Hepatocyte (in vitro differentiated cells): Measurements from ENCODE around the gene SLIT1. TPM values are rescaled to one million over a fixed set of nuclear protein-coding genes. Genes with fewer than 3 reads are reported as not detected.

ENCODE experiments used
- DNase-seq: peaks from one replicate; pipeline ENCODE4 v3.0.0-alpha.2; 2016; ENCODE audit warnings: low spot score
- H2AFZ ChIP-seq: fragments of 200-600 bp; sonication (generic); 2 replicates; pipeline ENCODE4 v1.6.0; 2016; ENCODE audit warnings: antibody characterized with exemption, mild to moderate bottlenecking
- H3K27ac ChIP-seq: fragments of 200-600 bp; sonication (generic); 2 replicates; pipeline ENCODE4 v1.5.1; 2016; ENCODE audit warnings: mild to moderate bottlenecking
- H3K27me3 ChIP-seq: fragments of 200-600 bp; sonication (generic); 2 replicates; pipeline ENCODE4 v1.6.1; 2016
- H3K36me3 ChIP-seq: fragments of 200-600 bp; sonication (generic); replicated peaks from 2 replicates; pipeline ENCODE4 v1.5.1; 2016; ENCODE audit warnings: low read depth; ENCODE audit not compliant: insufficient read depth
- H3K4me1 ChIP-seq: fragments of 200-600 bp; sonication (generic); 2 replicates; pipeline ENCODE4 v1.5.1; 2016; ENCODE audit warnings: mild to moderate bottlenecking, moderate library complexity; ENCODE audit not compliant: insufficient read depth
- H3K4me2 ChIP-seq: fragments of 200-600 bp; sonication (generic); 2 replicates; pipeline ENCODE4 v1.6.0; 2016
- H3K4me3 ChIP-seq: fragments of 200-600 bp; sonication (generic); 2 replicates; pipeline ENCODE4 v1.5.1; 2016; ENCODE audit warnings: mild to moderate bottlenecking
- H3K79me2 ChIP-seq: fragments of 200-600 bp; sonication (generic); 2 replicates; pipeline ENCODE4 v1.6.0; 2017; ENCODE audit warnings: mild to moderate bottlenecking
- H3K9me2 ChIP-seq: fragments of 200-600 bp; sonication (generic); replicated peaks from 2 replicates; pipeline ENCODE4 v1.6.0; 2017; ENCODE audit warnings: mild to moderate bottlenecking; ENCODE audit not compliant: insufficient read depth
- H3K9me3 ChIP-seq: fragments of 200-600 bp; sonication (generic); 2 replicates; pipeline ENCODE4 v1.5.1; 2016; ENCODE audit warnings: low read depth, mild to moderate bottlenecking
- H4K20me1 ChIP-seq: fragments of 200-600 bp; sonication (generic); 2 replicates; pipeline ENCODE4 v1.6.0; 2016; ENCODE audit warnings: mild to moderate bottlenecking; ENCODE audit not compliant: insufficient read depth, poor library complexity, severe bottlenecking
- CTCF ChIP-seq: fragments of 200-600 bp; sonication (generic); IDR thresholded peaks from 2 replicates; pipeline ENCODE4 v1.5.1; 2016; ENCODE audit warnings: antibody characterized with exemption, mild to moderate bottlenecking; ENCODE audit not compliant: poor library complexity
- EZH2 ChIP-seq: fragments of 200-600 bp; sonication (generic); IDR thresholded peaks from 2 replicates; pipeline ENCODE4 v1.6.1; 2016; ENCODE audit warnings: antibody characterized with exemption, mild to moderate bottlenecking, borderline replicate concordance
- EZH2phosphoT487 ChIP-seq: fragments of 200-600 bp; sonication (generic); IDR thresholded peaks from one replicate; pipeline ENCODE4 v1.6.1; 2018; ENCODE audit warnings: antibody characterized with exemption, mild to moderate bottlenecking, low read depth, moderate library complexity; ENCODE audit not compliant: unreplicated experiment, severe bottlenecking
- WGBS: methylation state at CpG from one replicate; pipeline ENCODE4 v1.1.6; 2016; ENCODE audit warnings: low lambda C conversion rate; ENCODE audit errors: missing lambda C conversion rate; 5-methylcytosine and 5-hydroxymethylcytosine counted together
- polyA plus RNA-seq: library from polyadenylated mRNA; unstranded; fragments of >200 nt; fragmentation: Nextera tagmentation; extraction: Ambion mirVana; gene quantifications from 2 replicates; pipeline ENCODE4 v1.2.1, GENCODE V29; 2016
- total RNA-seq: library from RNA; depleted of rRNA; stranded (reverse); fragments of >200 nt; gene quantifications from 2 replicates; pipeline ENCODE4 v1.2.3, GENCODE V29; 2014

SLIT1 gene
- total and polyA plus RNA-seq, 2 experiments from 2014 or later = 0.47 to 0.65 TPM

- no peak overlapping the region for H3K4me3 ChIP-seq
- H3K9me3 ChIP-seq = no peaks in the 10 kb centered on the region
- no peak overlapping the region for H2AFZ ChIP-seq
- no peak for DNase-seq
- WGBS = 90% methylated on average over 3 of the region's 3 CpGs
- no peak overlapping the region for H3K27ac ChIP-seq
- TF ChIP-seq CTCF = no peak
- TF ChIP-seq EZH2phosphoT487 = no peak
- no peak for TF ChIP-seq EZH2
- peaks cover 12% of the 10 kb centered on the region for H3K4me1 ChIP-seq
- no peaks in the 10 kb centered on the region for H3K9me2 ChIP-seq
- no peak overlapping the region for H3K4me2 ChIP-seq
- no peaks in the 10 kb centered on the region for H4K20me1 ChIP-seq
- no peaks in the 10 kb centered on the region for H3K79me2 ChIP-seq
- peaks cover 80% of the 10 kb centered on the region for H3K27me3 ChIP-seq
- H3K36me3 ChIP-seq = no peaks in the 10 kb centered on the region
These were observed 2.4 kb downstream of the SLIT1 start for GRCh38 chr10:97183314-97183713.

- H3K36me3 ChIP-seq = no peaks in the 10 kb centered on the region
- WGBS = 85% methylated on average over 10 of the region's 10 CpGs
These were observed 3.3 kb downstream of the SLIT1 start for GRCh38 chr10:97182288-97182990.

DNA sequence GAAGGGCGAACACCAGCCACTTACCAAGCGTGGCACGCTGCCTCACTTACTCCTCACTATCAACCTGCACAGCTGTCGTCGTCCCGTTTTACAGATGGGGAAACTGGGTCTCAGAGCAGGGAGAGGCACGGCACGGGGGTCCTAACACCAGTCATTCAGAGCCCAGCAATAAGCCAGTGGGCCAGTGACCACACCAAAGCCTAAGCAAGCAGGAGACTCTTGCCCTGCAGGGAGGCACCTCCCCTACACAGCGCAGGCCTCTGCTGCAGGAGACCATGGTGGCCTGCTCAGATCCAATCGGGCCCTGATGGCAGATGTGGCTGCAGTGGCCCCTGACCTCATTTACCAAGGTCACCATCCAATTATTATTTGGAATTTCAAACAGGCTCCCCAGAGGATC lies 4.8 kb downstream of the SLIT1 start:
- H3K27me3 ChIP-seq = peaks cover 73% of the 10 kb centered on the region
- DNase-seq = no peak
- H3K9me2 ChIP-seq = no peaks in the 10 kb centered on the region
- TF ChIP-seq EZH2 (no peak), CTCF (no peak), EZH2phosphoT487 (no peak)
- H3K79me2 ChIP-seq = no peaks in the 10 kb centered on the region
- no peak overlapping the region for H3K27ac ChIP-seq
- H2AFZ ChIP-seq = no peak overlapping the region
- no peaks in the 10 kb centered on the region for H3K36me3 ChIP-seq
- 94% methylated on average over 10 of the region's 10 CpGs for WGBS
- no peak overlapping the region for H3K4me2 ChIP-seq
- H4K20me1 ChIP-seq = no peaks in the 10 kb centered on the region
- H3K4me3 ChIP-seq = no peak overlapping the region
- no peaks in the 10 kb centered on the region for H3K9me3 ChIP-seq
- H3K4me1 ChIP-seq = peaks cover 11% of the 10 kb centered on the region

More at GRCh38 chr10:97182288-97182990, 3.3 kb downstream of the SLIT1 start:
- Histone ChIP-seq H3K4me1 (peaks cover 12% of the 10 kb centered on the region), H3K27me3 (peaks cover 81% of the 10 kb centered on the region), H3K4me2 (no peak overlapping the region), H3K27ac (no peak overlapping the region), H3K79me2 (no peaks in the 10 kb centered on the region), H3K4me3 (no peak overlapping the region), H4K20me1 (no peaks in the 10 kb centered on the region), H2AFZ (no peak overlapping the region), H3K9me2 (no peaks in the 10 kb centered on the region), H3K9me3 (no peaks in the 10 kb centered on the region)
- no peak for DNase-seq
- TF ChIP-seq CTCF (no peak), EZH2 (no peak), EZH2phosphoT487 (no peak)
